ENCODE data around the gene GYS1.
"Not testable (repeated sequence)": the region's sequence is repeated elsewhere in the genome, so short reads cannot be mapped to it uniquely, and the experiment has no call there.

Gene GYS1

DNA sequence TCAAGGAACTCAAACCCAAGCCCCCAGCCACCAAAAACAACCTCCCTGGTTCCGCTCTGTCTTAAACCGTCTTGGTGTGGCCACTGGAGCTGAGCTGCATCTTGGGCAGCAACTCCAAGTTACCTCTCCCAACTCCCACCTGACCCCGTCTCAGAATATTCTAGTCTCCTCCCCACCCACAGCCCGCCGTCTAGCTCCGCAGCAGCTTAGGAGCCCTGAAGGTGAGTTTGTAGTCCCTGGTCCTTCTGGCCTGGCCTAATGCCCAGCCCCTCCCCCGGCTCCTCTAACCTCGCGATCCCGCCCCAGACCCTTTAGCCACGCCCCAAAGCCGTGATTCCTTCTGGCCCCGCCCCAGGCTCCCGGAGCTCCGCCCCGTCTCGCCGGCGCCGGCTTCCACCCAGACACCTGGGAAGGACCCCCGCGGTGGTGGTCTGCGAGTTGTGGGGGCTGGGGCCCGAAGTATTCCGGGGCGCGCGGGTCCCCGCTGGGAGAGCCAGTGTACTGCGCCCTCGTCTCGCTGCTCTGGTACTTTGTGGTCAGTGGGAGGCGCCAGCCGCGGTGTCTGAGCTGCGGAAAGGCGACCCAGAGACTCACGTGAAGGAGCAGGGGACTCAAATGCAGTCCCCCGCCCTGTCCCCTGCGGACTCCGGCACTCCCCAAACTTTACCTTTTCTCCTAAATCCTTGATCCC, 26.3 kb upstream of the GYS1 start:
- TF ChIP-seq, protein P1, sequence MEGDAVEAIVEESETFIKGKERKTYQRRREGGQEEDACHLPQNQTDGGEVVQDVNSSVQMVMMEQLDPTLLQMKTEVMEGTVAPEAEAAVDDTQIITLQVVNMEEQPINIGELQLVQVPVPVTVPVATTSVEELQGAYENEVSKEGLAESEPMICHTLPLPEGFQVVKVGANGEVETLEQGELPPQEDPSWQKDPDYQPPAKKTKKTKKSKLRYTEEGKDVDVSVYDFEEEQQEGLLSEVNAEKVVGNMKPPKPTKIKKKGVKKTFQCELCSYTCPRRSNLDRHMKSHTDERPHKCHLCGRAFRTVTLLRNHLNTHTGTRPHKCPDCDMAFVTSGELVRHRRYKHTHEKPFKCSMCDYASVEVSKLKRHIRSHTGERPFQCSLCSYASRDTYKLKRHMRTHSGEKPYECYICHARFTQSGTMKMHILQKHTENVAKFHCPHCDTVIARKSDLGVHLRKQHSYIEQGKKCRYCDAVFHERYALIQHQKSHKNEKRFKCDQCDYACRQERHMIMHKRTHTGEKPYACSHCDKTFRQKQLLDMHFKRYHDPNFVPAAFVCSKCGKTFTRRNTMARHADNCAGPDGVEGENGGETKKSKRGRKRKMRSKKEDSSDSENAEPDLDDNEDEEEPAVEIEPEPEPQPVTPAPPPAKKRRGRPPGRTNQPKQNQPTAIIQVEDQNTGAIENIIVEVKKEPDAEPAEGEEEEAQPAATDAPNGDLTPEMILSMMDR (IDR thresholded peaks at IDR 0.05) = no peak
- DNase-seq = no peak
- Histone ChIP-seq H3K36me3 (peaks cover 7 to 21% (median 18%) of the 10 kb centered on the region in 3 donors), H3K9me3 (no peaks in the 10 kb centered on the region), H3K4me3 (peak overlapping the region; percentile 37 to 56), H3K27ac (no peak overlapping the region), H3K27me3 (peaks cover 0 to 26% of the 10 kb centered on the region in 2 donors), H3K4me1 (peaks cover 0 to 28% (median 22%) of the 10 kb centered on the region in 4 donors)
- intact Hi-C loops (cut with DNase I; ENCODE audit: low total_unique reads) = no loop called here

DNA sequence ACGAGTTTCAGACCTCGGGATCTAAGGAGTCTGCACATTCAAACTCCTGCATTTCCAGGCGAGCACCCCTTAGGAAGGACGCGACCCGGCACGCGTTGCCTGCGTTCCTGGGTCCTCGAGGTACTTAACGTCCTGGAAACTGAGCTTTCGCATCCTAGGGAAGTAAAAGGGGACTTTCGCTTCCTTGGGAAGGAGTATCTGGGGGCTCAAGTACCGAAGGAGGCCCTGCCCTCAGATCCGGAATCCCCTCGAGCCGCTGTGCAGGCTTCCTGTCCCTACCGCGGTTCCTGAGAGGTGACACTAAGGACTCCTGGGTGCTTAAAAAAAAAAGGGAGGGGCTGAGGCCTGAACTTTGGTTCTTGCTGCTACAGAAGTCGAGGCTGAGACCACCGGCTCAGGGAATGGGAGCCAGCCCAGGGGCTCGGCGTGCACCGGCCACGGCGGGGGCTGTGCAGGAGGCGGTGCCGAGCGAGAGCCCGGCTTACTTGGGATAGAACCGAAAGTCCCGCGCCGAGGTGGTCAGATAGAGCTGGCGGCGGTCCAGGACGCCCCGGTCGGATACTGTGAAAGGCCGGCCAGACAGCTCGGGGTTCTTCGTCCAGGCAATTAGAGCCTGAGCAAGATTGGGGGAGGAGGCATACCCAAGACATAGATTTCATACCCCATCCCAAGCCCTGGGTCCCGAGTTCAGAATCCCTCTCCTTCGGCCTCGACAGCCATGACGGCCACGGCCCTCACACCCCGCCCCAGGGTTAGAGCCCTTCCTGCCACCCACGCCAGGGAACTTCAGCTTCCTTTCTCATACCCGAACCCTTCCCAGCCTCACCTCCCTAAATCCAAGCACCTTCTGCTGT, 25.5 kb upstream of the GYS1 start:
- peaks cover 0 to 26% of the 10 kb centered on the region in 2 donors for H3K27me3 ChIP-seq
- H3K9me3 ChIP-seq; DNase-seq; H3K27ac ChIP-seq; intact Hi-C loops (cut with DNase I; ENCODE audit: low total_unique reads): not testable (repeated sequence)
- peak overlapping the region; percentile 37 to 56 for H3K4me3 ChIP-seq
- H3K36me3 ChIP-seq = peaks cover 9 to 28% (median 22%) of the 10 kb centered on the region in 3 donors
- peaks cover 0 to 28% (median 22%) of the 10 kb centered on the region in 4 donors for H3K4me1 ChIP-seq

DNA sequence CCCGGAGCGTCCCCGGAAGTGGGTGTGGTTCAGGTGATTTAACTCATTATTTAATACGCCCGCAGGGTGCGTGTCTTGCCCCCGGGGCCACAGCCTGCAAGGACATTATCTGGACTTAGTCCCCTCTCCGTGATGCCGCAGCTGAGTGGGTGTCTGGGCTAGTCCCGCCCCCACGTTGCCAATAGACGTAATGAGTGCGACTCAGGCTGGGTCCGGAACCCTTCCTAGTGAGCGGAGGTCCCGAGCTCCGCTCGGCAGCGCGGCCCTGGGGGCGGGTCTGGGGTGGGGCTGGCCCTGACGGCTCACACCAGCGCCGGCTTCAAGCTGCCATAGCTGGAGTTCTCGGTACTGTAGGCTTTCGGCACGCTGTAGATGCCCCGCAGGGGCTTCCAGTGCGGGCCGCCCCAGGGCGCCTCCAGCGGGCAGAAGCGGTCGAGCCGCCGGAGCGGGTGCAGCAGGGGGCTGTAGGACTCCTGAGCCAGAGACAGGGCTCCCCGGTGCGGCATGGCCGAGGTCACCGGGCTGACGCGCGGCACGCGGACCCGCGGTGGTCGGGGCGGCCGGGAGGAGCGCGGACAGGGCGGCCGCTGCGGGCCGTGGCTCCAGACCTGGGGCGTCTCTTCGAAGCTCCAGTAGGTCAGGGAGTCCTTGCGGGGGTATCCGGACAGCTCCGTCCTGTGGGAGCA, 24.7 kb upstream of the GYS1 start:
- peak in 1 of 2 donors; percentile 35 for DNase-seq
- peaks cover 0 to 28% (median 22%) of the 10 kb centered on the region in 4 donors for H3K4me1 ChIP-seq
- intact Hi-C loops (cut with DNase I; ENCODE audit: low total_unique reads) = no loop called here
- H3K27me3 ChIP-seq = peaks cover 0 to 26% of the 10 kb centered on the region in 2 donors
- H3K9me3 ChIP-seq = no peaks in the 10 kb centered on the region
- TF ChIP-seq, protein P1 (IDR thresholded peaks at IDR 0.05) = peak; percentile 30 to 45
- peak overlapping the region; percentile 37 to 56 for H3K4me3 ChIP-seq
- H3K36me3 ChIP-seq = peaks cover 10 to 36% (median 24%) of the 10 kb centered on the region in 3 donors
- H3K27ac ChIP-seq = no peak overlapping the region

DNA sequence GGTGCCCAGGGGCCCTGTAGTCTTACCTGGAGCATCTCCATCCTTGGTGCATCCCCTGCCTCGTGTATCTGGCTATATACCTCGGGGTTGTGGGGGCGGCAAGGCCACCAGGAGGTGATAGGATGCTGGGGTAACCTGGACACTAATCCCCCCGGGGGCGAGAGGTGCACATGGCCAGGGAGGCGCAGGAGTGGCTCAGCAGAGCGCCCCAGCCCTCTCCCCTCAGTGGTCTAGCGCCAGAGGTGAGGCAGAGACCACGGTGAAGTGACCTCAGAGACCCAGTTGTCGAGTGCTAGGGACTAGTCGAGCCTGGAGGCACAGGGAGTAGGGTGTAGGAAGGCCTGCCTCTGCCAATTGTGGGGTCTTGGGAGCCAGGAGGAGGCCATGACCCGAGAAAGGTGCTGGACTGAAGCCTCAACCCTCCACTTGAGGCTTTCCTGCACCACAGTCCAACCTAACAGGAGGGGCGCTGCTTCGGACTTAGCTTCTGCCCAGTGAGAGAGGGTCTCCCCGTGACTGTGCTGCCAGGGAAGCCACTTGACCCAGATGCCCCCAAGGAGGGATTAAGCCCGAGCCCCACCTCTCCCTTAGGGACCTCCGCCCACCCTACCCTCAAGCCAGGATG, 24.0 kb upstream of the GYS1 start, which contains the start of gene LHB:
LHB (minus strand) TSS at position 51 of the 625 bp plus-strand sequence; CDS start at position 41, 10 bp downstream.
- DNase-seq = no peak
- peak within 1 kb of the TSS; percentile 37 to 56 for H3K4me3 ChIP-seq
- peaks cover 0 to 26% of the 10 kb centered on the region in 2 donors for H3K27me3 ChIP-seq
- no peaks in the 10 kb centered on the region for H3K9me3 ChIP-seq
- intact Hi-C loops (cut with DNase I; ENCODE audit: low total_unique reads) = no loop called here
- peaks cover 0 to 28% (median 22%) of the 10 kb centered on the region in 4 donors for H3K4me1 ChIP-seq
- no peak within 1 kb of the TSS for H3K27ac ChIP-seq
- H3K36me3 ChIP-seq = peaks cover 16 to 43% (median 30%) of the 10 kb centered on the region in 3 donors
- TF ChIP-seq, protein P1 (IDR thresholded peaks at IDR 0.05) = no peak

DNA sequence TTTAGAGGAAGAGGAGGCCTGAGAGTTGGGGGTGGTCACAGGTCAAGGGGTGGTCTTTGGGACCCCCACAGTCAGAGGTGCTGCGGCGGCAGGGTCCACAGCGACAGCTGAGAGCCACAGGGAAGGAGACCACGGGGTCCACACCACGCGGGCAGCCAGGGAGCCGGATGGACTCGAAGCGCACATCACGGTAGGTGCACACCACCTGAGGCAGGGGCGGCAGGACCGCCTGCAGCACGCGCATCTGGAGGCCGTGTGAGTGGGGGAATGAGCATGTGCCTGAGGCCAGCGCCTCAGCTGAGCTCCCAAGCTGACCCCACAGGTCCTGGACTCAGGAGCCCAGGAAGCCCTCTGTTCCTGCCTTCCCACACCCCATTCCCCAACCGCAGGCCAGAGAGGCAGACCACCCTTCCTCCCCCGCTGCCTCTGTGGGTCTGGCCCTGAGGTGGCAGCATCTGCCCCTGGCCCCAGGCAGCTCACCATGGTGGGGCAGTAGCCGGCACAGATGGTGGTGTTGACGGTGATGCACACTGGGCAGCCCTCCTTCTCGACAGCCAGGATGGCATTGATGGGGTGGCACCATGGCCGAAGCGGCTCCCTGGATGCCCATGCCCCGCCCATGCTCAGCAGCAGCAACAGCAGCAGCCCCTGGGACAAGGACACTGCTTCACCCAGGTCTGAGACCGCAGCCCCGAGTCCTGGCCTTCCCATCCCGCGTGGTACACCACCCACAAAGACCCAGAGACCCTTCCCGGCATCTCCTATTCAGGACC, 23.1 kb upstream of the GYS1 start:
- Histone ChIP-seq H3K27ac (no peak overlapping the region), H3K4me3 (no peak overlapping the region), H3K4me1 (peaks cover 0 to 28% (median 22%) of the 10 kb centered on the region in 4 donors), H3K36me3 (peaks cover 25 to 52% (median 39%) of the 10 kb centered on the region in 3 donors), H3K27me3 (peaks cover 0 to 26% of the 10 kb centered on the region in 2 donors), H3K9me3 (no peaks in the 10 kb centered on the region)
- intact Hi-C loops (cut with DNase I; ENCODE audit: low total_unique reads) = no loop called here
- DNase-seq = no peak
- TF ChIP-seq, protein P1 (IDR thresholded peaks at IDR 0.05) = no peak

Data from tibial artery (tissue), 4 donors.